ENCODE data around the gene VPS37B. TPM values are rescaled to one million over a fixed set of nuclear protein-coding genes. Genes with fewer than 3 reads are reported as not detected.
A peak's percentile ranks its signal among the peaks of the same experiment; 100 is the strongest.

VPS37B gene
- total RNA-seq, 1 donor from 2014 or later = 13.8 TPM

GRCh38 chr12:122874081-122874480, 21.8 kb downstream of the VPS37B start:
- no peak overlapping the region for H3K4me3 Mint-ChIP-seq (ENCODE audit: unreplicated experiment)
- peaks cover 26% of the 10 kb centered on the region for H3K4me1 Mint-ChIP-seq (ENCODE audit: unreplicated experiment)
- peaks cover 15% of the 10 kb centered on the region for H3K27me3 Mint-ChIP-seq (ENCODE audit: unreplicated experiment)
- peaks cover 19% of the 10 kb centered on the region for H3K36me3 Mint-ChIP-seq (ENCODE audit: low read depth, unreplicated experiment)
- no peak for DNase-seq (ENCODE audit: low spot score)
- no peaks in the 10 kb centered on the region for H3K9me3 Mint-ChIP-seq (ENCODE audit: unreplicated experiment)
- no peak for TF ChIP-seq CTCF (IDR thresholded peaks at IDR 0.05; ENCODE audit: unreplicated experiment)
- no peak overlapping the region for H3K27ac Mint-ChIP-seq (ENCODE audit: unreplicated experiment)

- Mint-ChIP-seq H3K4me3 (ENCODE audit: unreplicated experiment) (no peak overlapping the region), H3K27me3 (ENCODE audit: unreplicated experiment) (peaks cover 15% of the 10 kb centered on the region), H3K9me3 (ENCODE audit: unreplicated experiment) (no peaks in the 10 kb centered on the region), H3K27ac (ENCODE audit: unreplicated experiment) (no peak overlapping the region), H3K4me1 (ENCODE audit: unreplicated experiment) (peaks cover 26% of the 10 kb centered on the region), H3K36me3 (ENCODE audit: low read depth, unreplicated experiment) (peaks cover 25% of the 10 kb centered on the region)
- no peak for DNase-seq (ENCODE audit: low spot score)
- no peak for TF ChIP-seq CTCF (IDR thresholded peaks at IDR 0.05; ENCODE audit: unreplicated experiment)
Measured at GRCh38 chr12:122873540-122873939, 22.4 kb downstream of the VPS37B start.

- no peak for TF ChIP-seq CTCF (IDR thresholded peaks at IDR 0.05; ENCODE audit: unreplicated experiment)
- H3K4me3 Mint-ChIP-seq (ENCODE audit: unreplicated experiment) = peak overlapping the region; percentile 3
- H3K4me1 Mint-ChIP-seq (ENCODE audit: unreplicated experiment) = peaks cover 26% of the 10 kb centered on the region
- H3K27me3 Mint-ChIP-seq (ENCODE audit: unreplicated experiment) = peaks cover 14% of the 10 kb centered on the region
- no peaks in the 10 kb centered on the region for H3K9me3 Mint-ChIP-seq (ENCODE audit: unreplicated experiment)
- no peak for DNase-seq (ENCODE audit: low spot score)
- peak overlapping the region; percentile 71 for H3K27ac Mint-ChIP-seq (ENCODE audit: unreplicated experiment)
- peaks cover 26% of the 10 kb centered on the region for H3K36me3 Mint-ChIP-seq (ENCODE audit: low read depth, unreplicated experiment)
Measured at GRCh38 chr12:122872815-122873361, 23.0 kb downstream of the VPS37B start.

GRCh38 chr12:122871851-122872780, 23.8 kb downstream of the VPS37B start:
- no peak for DNase-seq (ENCODE audit: low spot score)
- peaks cover 21% of the 10 kb centered on the region for H3K36me3 Mint-ChIP-seq (ENCODE audit: low read depth, unreplicated experiment)
- H3K4me1 Mint-ChIP-seq (ENCODE audit: unreplicated experiment) = peaks cover 26% of the 10 kb centered on the region
- H3K9me3 Mint-ChIP-seq (ENCODE audit: unreplicated experiment) = no peaks in the 10 kb centered on the region
- H3K27ac Mint-ChIP-seq (ENCODE audit: unreplicated experiment) = peak overlapping the region; percentile 71
- H3K27me3 Mint-ChIP-seq (ENCODE audit: unreplicated experiment) = peaks cover 10% of the 10 kb centered on the region
- H3K4me3 Mint-ChIP-seq (ENCODE audit: unreplicated experiment) = peak overlapping the region; percentile 80
- TF ChIP-seq CTCF (IDR thresholded peaks at IDR 0.05; ENCODE audit: unreplicated experiment) = no peak
